HUES6 (cell line): ENCODE measurements around the gene CD22.

Experiments used
- H3K27ac ChIP-seq: 2 replicates; pipeline ENCODE4 v1.7.0; 2013; ENCODE audit warnings: low read depth, mild to moderate bottlenecking, low read length, inconsistent platforms
- H3K27me3 ChIP-seq: 2 replicates; pipeline ENCODE4 v1.6.1; 2013; ENCODE audit warnings: low read length; ENCODE audit not compliant: control insufficient read depth, insufficient read depth
- H3K36me3 ChIP-seq: 2 replicates; pipeline ENCODE4 v1.6.1; 2013; ENCODE audit warnings: low read length; ENCODE audit not compliant: control insufficient read depth, insufficient read depth
- H3K4me1 ChIP-seq: 2 replicates; pipeline ENCODE4 v1.6.1; 2013; ENCODE audit warnings: low read length; ENCODE audit not compliant: control insufficient read depth, insufficient read depth
- H3K4me3 ChIP-seq: 2 replicates; pipeline ENCODE4 v1.5.1; 2013; ENCODE audit warnings: low read depth, low read length
- H3K9ac ChIP-seq: one replicate; pipeline ENCODE4 v1.6.1; 2013; ENCODE audit warnings: mild to moderate bottlenecking, low read length
- H3K9me3 ChIP-seq: 2 replicates; pipeline ENCODE4 v1.6.1; 2013; ENCODE audit warnings: low read depth, low read length; ENCODE audit not compliant: control insufficient read depth, insufficient read depth

Gene CD22

GRCh38 chr19:35296644-35297514, 32.1 kb upstream of the CD22 start:
- Histone ChIP-seq H3K4me3 (no peak overlapping the region), H3K27me3 (no peaks in the 10 kb centered on the region), H3K36me3 (no peaks in the 10 kb centered on the region), H3K4me1 (peaks cover 21% of the 10 kb centered on the region), H3K9me3 (no peaks in the 10 kb centered on the region), H3K9ac (no peak overlapping the region), H3K27ac (no peak overlapping the region)

DNA sequence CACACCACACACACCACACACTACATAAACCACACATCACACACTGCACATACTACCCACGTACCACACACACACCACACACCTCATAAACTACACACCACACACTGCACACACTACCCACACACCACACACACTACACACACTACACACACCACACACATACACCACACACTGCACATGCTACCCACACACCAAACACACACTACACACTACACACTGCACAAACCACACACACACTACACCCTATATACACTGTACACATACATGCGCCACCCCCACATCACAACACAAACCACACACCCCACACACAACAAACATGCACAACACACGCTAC, 31.5 kb upstream of the CD22 start:
- Histone ChIP-seq H3K4me3 (no peak overlapping the region), H3K9ac (no peak overlapping the region), H3K27me3 (no peaks in the 10 kb centered on the region), H3K4me1 (peaks cover 21% of the 10 kb centered on the region), H3K27ac (no peak overlapping the region), H3K9me3 (no peaks in the 10 kb centered on the region), H3K36me3 (no peaks in the 10 kb centered on the region)

DNA sequence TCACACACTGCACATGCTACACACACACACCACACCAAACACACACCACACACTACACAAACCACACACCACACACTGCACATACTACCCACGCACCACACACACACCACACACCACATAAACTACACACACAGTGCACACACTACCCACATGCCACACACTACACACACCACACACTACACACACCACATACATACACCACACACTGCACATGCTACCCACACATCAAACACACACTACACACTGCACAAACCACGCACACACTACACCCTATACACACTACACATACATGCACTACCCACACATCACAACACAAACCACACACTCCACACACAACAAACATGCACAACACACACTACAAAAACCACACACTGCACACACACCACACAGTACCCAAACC, 31.1 kb upstream of the CD22 start:
- no peak overlapping the region for H3K4me3 ChIP-seq
- H3K9me3 ChIP-seq, result no peaks in the 10 kb centered on the region
- H3K4me1 ChIP-seq, result peaks cover 21% of the 10 kb centered on the region
- no peak overlapping the region for H3K27ac ChIP-seq
- H3K27me3 ChIP-seq, result no peaks in the 10 kb centered on the region
- H3K9ac ChIP-seq, result no peak overlapping the region
- H3K36me3 ChIP-seq, result no peaks in the 10 kb centered on the region

GRCh38 chr19:35298561-35298972, 30.4 kb upstream of the CD22 start:
- Histone ChIP-seq H3K27me3 (no peaks in the 10 kb centered on the region), H3K9me3 (no peaks in the 10 kb centered on the region), H3K27ac (no peak overlapping the region), H3K9ac (no peak overlapping the region), H3K36me3 (no peaks in the 10 kb centered on the region), H3K4me3 (no peak overlapping the region), H3K4me1 (peaks cover 14% of the 10 kb centered on the region)

DNA sequence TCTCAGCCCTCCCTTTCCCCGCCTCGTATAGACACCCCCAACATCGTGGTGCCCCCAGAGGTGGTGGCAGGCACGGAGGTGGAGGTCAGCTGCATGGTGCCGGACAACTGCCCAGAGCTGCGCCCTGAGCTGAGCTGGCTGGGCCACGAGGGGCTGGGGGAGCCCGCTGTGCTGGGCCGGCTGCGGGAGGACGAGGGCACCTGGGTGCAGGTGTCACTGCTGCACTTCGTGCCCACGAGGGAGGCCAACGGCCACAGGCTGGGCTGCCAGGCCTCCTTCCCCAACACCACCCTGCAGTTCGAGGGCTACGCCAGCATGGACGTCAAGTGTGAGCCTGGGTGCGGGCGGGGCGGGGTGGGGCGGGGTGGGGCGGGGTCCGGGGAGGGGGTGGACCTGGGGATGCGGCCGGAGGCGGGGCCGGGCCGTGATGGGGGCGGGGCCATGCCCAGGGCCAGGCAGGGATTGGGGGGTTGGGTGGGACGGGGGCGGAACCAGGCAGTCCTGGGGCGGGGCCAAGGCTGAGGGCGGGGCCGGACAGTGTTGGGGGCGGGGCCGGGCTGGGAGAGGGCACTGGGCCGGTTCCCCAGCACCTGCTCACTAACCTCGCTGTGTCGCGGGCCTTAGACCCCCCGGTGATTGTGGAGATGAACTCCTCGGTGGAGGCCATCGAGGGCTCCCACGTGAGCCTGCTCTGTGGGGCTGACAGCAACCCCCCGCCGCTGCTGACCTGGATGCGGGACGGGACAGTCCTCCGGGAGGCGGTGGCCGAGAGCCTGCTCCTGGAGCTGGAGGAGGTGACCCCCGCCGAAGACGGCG, 29.3 kb upstream of the CD22 start:
- H3K4me1 ChIP-seq, result peaks cover 12% of the 10 kb centered on the region
- no peaks in the 10 kb centered on the region for H3K27me3 ChIP-seq
- H3K36me3 ChIP-seq, result no peaks in the 10 kb centered on the region
- H3K27ac ChIP-seq, result no peak overlapping the region
- no peaks in the 10 kb centered on the region for H3K9me3 ChIP-seq
- H3K4me3 ChIP-seq, result peak overlapping the region; percentile 43
- H3K9ac ChIP-seq, result no peak overlapping the region

GRCh38 chr19:35300339-35300649, 28.7 kb upstream of the CD22 start:
- no peak overlapping the region for H3K27ac ChIP-seq
- peak overlapping the region; percentile 43 for H3K4me3 ChIP-seq
- no peak overlapping the region for H3K9ac ChIP-seq
- H3K27me3 ChIP-seq, result no peaks in the 10 kb centered on the region
- no peaks in the 10 kb centered on the region for H3K9me3 ChIP-seq
- peaks cover 12% of the 10 kb centered on the region for H3K4me1 ChIP-seq
- H3K36me3 ChIP-seq, result no peaks in the 10 kb centered on the region

DNA sequence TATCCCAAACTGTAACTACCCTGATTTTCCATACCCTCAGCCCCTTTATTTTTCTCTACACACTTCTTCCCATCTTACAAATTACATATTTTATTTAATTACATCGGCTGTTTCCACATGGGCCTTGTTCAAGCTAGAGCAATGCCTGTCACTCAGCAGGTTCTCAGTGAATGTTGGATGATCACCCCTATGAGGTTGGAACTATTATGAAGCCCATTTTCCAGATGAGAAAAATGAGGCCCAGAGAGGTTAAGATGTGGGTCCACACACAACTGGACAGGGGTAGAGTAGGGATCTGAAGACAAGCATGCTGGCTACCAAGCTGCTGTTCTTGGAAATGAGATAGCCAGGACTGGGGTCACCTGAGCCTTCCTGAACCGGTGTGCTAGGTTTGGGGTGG, 27.0 kb upstream of the CD22 start:
- H3K27me3 ChIP-seq, result no peaks in the 10 kb centered on the region
- H3K9ac ChIP-seq, result no peak overlapping the region
- no peak overlapping the region for H3K4me3 ChIP-seq
- peaks cover 9% of the 10 kb centered on the region; the same call in 1 of the 2 replicates for H3K4me1 ChIP-seq
- H3K36me3 ChIP-seq, result no peaks in the 10 kb centered on the region
- no peak overlapping the region for H3K27ac ChIP-seq
- no peaks in the 10 kb centered on the region for H3K9me3 ChIP-seq

DNA sequence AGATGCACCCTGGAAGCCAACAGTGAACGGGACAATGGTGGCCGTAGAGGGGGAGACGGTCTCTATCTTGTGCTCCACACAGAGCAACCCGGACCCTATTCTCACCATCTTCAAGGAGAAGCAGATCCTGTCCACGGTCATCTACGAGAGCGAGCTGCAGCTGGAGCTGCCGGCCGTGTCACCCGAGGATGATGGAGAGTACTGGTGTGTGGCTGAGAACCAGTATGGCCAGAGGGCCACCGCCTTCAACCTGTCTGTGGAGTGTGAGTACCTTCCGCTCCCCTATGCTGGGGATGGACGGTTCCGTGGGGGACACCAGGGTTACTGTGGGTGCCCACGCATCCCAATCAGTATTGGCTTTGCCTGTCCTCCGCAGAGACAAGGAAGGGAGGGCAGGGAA, 26.5 kb upstream of the CD22 start:
- H3K4me3 ChIP-seq, result no peak overlapping the region
- H3K27ac ChIP-seq, result no peak overlapping the region
- no peak overlapping the region for H3K9ac ChIP-seq
- peaks cover 9% of the 10 kb centered on the region; the same call in 1 of the 2 replicates for H3K4me1 ChIP-seq
- no peaks in the 10 kb centered on the region for H3K9me3 ChIP-seq
- no peaks in the 10 kb centered on the region for H3K27me3 ChIP-seq
- H3K36me3 ChIP-seq, result no peaks in the 10 kb centered on the region

DNA sequence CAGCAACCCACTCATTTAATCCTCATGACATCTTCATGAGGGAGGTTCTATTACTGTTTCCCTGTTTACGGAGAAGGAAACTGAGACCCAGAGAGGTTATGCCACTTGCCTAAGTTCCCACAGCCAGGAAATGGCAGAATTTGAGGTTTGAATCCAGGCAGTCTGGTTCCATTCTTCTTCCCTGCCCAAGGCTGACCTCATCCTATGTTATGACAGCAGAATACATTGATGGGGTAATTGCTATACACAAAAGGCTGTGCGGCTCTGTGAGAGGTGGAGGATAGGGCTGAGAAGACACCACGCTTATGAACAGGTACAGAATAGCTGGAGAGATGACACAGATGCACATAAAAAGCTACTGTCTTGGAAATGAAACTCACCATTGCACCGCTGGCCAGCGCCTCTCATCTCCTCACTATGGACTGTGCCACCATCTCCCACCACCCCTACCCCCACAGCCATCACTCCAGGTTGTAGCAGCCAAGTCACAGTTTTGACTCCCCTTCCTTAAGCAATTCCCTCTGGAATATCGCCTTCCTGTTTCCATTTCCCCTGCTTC, 25.6 kb upstream of the CD22 start:
- H3K36me3 ChIP-seq, result no peaks in the 10 kb centered on the region
- no peaks in the 10 kb centered on the region for H3K9me3 ChIP-seq
- H3K27ac ChIP-seq, result no peak overlapping the region
- H3K4me1 ChIP-seq, result peaks cover 9% of the 10 kb centered on the region; the same call in 1 of the 2 replicates
- no peak overlapping the region for H3K9ac ChIP-seq
- no peak overlapping the region for H3K4me3 ChIP-seq
- no peaks in the 10 kb centered on the region for H3K27me3 ChIP-seq

GRCh38 chr19:35304036-35304435, 25.0 kb upstream of the CD22 start:
- H3K27ac ChIP-seq, result no peak overlapping the region

GRCh38 chr19:35305181-35305580, 23.8 kb upstream of the CD22 start:
- H3K36me3 ChIP-seq, result no peaks in the 10 kb centered on the region
- H3K4me3 ChIP-seq, result no peak overlapping the region
- H3K27ac ChIP-seq, result no peak overlapping the region
- H3K9me3 ChIP-seq, result no peaks in the 10 kb centered on the region
- no peaks in the 10 kb centered on the region for H3K27me3 ChIP-seq
- peaks cover 6% of the 10 kb centered on the region; the same call in 1 of the 2 replicates for H3K4me1 ChIP-seq
- H3K9ac ChIP-seq, result no peak overlapping the region

More at GRCh38 chr19:35304036-35304435, 25.0 kb upstream of the CD22 start:
- H3K4me3 ChIP-seq, result no peak overlapping the region
- no peak overlapping the region for H3K9ac ChIP-seq
- no peaks in the 10 kb centered on the region for H3K36me3 ChIP-seq
- no peaks in the 10 kb centered on the region for H3K27me3 ChIP-seq
- no peaks in the 10 kb centered on the region for H3K9me3 ChIP-seq
- peaks cover 9% of the 10 kb centered on the region; the same call in 1 of the 2 replicates for H3K4me1 ChIP-seq
